HG03159 (cell line): Measurements from ENCODE around the gene SH2D5.

Experiments used
- ATAC-seq: cut with Tn5 transposase; IDR thresholded peaks from one replicate; pipeline ENCODE4 v1.9.1; 2021; ENCODE audit warnings: mild to moderate bottlenecking, moderate library complexity; ENCODE audit not compliant: unreplicated experiment

SH2D5 gene

GRCh38 chr1:20732588-20733359 lies at the start of gene SH2D5:
SH2D5 (minus strand) TSS chr1:20732703; CDS start chr1:20728044, 4,659 bp downstream.
- peak; percentile 70 for ATAC-seq

GRCh38 chr1:20775700-20776099 lies 43.2 kb upstream of the SH2D5 start:
- no peak for ATAC-seq

GRCh38 chr1:20771780-20772179 lies 39.3 kb upstream of the SH2D5 start:
- no peak for ATAC-seq

- no peak for ATAC-seq
Measured at GRCh38 chr1:20770314-20771087, 38.0 kb upstream of the SH2D5 start.

GRCh38 chr1:20767271-20767670 lies 34.8 kb upstream of the SH2D5 start:
- ATAC-seq = no peak

GRCh38 chr1:20763417-20763816 lies 30.9 kb upstream of the SH2D5 start:
- no peak for ATAC-seq

- no peak for ATAC-seq
Measured at GRCh38 chr1:20760322-20760721, 27.8 kb upstream of the SH2D5 start.

- no peak for ATAC-seq
Measured at GRCh38 chr1:20753589-20753988, 21.1 kb upstream of the SH2D5 start.

- ATAC-seq = no peak
Measured at GRCh38 chr1:20751462-20751990, 19.0 kb upstream of the SH2D5 start.

GRCh38 chr1:20742671-20743070 lies 10.2 kb upstream of the SH2D5 start:
- ATAC-seq = no peak

- ATAC-seq = no peak
Measured at GRCh38 chr1:20740781-20741180, 8.3 kb upstream of the SH2D5 start.

- no peak for ATAC-seq
Measured at GRCh38 chr1:20739225-20739624, 6.7 kb upstream of the SH2D5 start.

- no peak for ATAC-seq
Measured at GRCh38 chr1:20735581-20736111, 3.1 kb upstream of the SH2D5 start.

- ATAC-seq = no peak
Measured at GRCh38 chr1:20733360-20733975, 965 bp upstream of the SH2D5 start.

- peak; percentile 36 for ATAC-seq
Measured at GRCh38 chr1:20732071-20732587, 374 bp downstream of the SH2D5 start.

- ATAC-seq = peak; percentile 14
Measured at GRCh38 chr1:20731057-20731991, 1.2 kb downstream of the SH2D5 start.

GRCh38 chr1:20730690-20731056 lies 1.8 kb downstream of the SH2D5 start:
- ATAC-seq = no peak

- ATAC-seq = no peak
Measured at GRCh38 chr1:20729990-20730689, 2.4 kb downstream of the SH2D5 start.

GRCh38 chr1:20729155-20729931 lies 3.2 kb downstream of the SH2D5 start:
- no peak for ATAC-seq
